Kidney capillary endothelial cell (primary cell): ENCODE data around the gene MAST1.
"Not testable (repeated sequence)": the region's sequence is repeated elsewhere in the genome, so short reads cannot be mapped to it uniquely, and the experiment has no call there.

ENCODE experiments used
- DNase-seq: peaks from one replicate; pipeline ENCODE4 v3.0.0-alpha.2; 2018; ENCODE audit warnings: low spot score

MAST1 gene

GRCh38 chr19:12838182-12838885 is at the start of gene MAST1:
Gene MAST1, plus strand, starts transcription at chr19:12838515. Its CDS starts 58 bp downstream, at chr19:12838573.
- no peak for DNase-seq

GRCh38 chr19:12788682-12789097 is 49.6 kb upstream of the MAST1 start:
- peak; percentile 56 for DNase-seq

DNA sequence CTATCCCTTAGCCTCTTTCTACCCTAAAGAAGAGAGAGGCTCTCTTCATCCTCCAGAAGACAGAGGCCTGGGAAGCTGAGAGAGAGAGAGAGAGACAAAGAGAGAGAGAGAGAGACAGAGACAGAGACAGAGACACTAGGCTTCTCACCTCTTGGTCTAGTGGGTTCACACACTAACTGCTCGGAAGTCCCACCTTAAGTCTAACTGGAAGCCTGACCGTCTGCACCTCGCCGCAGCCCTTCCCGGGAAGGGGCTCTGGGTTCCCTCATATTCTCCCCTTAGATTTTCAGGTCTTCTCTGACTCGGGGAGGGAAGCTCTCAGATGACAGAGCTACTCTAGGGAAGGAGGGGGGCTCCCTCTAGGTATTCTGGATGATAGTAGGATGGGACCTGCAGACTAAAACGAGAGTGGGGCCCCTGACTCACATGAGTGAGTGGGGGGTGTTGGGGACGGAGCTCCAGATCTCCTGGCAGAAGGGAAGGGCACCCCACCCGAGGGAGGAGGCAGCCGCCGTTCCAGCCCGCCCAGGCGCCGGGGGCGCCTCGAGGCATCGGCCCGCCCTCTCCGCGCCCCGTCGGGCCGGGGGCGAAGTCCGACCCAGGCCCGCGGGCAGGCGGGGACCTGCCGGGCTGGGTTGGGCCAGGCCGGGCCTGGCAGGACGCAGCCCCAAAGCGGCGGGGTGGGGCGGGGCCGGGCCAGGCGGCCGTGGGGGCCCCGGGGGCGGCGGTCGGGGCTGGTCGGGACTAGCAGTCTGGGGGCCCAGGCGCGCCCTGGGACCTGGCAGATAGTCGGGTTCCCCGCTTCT is 49.0 kb upstream of the MAST1 start:
- no peak for DNase-seq

DNA sequence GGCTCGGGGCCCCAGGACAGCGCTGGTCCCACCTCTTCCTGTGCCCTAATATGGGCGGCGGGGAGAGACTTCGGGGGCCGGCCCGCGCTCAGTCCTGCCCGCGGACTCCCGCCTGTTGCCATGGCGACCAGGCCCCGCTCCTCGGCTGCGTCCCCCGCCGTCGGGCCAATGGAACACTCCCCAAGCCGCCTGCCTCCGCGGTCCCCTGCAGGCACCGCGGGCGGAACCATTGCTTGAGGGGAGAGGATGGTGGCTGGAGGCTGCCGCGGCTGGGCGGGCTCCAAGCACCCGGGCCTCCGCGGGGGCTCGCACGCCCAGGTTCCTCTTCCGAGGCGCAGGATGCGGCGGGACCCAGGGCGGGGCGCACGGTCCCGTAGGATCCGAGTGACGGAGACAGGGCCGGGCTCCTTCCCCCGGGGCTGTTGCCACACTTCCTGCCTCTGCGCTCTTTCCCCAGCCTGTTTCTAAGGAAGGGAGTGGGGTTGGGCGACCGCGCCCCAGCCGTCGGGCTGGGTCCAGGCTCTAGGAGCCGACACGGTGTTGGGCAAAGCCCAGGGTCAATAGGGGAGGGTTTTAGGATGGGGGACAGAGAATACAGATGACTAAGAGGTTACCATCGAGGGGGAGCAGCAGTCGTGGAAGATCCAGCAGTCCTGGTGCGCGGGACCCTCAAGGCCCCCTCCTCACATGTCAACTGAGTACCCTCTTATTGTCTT is 48.3 kb upstream of the MAST1 start:
- DNase-seq: peak; percentile 83

DNA sequence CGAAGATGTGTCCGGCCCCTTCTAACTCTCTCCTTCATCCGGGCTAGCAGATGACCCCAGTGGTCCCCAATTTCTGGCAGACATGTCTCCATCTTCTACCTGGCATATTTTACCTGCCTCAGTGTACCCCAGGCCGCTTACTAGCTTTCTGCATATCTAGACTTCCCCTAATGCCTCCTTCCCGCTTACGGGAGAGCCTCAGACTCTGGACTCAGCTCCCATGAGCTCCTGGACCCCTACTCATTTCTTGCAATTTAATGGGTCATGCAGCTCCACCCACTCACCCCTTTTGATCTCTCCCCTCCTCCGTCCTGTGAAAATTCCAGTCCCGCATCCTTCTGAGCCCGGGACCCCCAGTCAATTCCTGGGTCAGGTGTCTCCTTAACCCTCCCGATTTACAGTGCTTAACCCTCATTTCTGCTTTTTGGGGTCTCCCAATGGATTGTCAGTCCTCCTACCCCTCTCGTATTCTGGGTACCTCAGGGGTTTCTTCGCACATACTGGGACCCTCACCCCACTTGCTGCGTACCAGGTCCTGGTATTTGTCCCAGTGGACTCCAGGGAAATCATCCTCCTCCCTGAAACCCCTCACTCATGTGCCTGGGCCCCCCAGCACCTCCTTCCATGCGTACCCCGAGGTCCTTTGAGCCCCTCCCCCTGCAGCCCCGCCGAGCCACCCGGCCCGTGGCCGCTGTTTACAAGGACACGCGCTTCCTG is 47.5 kb upstream of the MAST1 start:
- DNase-seq: no peak

GRCh38 chr19:12791345-12792050 is 46.8 kb upstream of the MAST1 start, which contains the start of gene JUNB:
Gene JUNB, plus strand, starts transcription at chr19:12791486. Its CDS starts 286 bp downstream, at chr19:12791772.
- DNase-seq: peak; percentile 91

DNA sequence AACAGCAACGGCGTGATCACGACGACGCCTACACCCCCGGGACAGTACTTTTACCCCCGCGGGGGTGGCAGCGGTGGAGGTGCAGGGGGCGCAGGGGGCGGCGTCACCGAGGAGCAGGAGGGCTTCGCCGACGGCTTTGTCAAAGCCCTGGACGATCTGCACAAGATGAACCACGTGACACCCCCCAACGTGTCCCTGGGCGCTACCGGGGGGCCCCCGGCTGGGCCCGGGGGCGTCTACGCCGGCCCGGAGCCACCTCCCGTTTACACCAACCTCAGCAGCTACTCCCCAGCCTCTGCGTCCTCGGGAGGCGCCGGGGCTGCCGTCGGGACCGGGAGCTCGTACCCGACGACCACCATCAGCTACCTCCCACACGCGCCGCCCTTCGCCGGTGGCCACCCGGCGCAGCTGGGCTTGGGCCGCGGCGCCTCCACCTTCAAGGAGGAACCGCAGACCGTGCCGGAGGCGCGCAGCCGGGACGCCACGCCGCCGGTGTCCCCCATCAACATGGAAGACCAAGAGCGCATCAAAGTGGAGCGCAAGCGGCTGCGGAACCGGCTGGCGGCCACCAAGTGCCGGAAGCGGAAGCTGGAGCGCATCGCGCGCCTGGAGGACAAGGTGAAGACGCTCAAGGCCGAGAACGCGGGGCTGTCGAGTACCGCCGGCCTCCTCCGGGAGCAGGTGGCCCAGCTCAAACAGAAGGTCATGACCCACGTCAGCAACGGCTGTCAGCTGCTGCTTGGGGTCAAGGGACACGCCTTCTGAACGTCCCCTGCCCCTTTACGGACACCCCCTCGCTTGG is 46.1 kb upstream of the MAST1 start:
- no peak for DNase-seq

GRCh38 chr19:12792853-12793289 is 45.4 kb upstream of the MAST1 start:
- no peak for DNase-seq

DNA sequence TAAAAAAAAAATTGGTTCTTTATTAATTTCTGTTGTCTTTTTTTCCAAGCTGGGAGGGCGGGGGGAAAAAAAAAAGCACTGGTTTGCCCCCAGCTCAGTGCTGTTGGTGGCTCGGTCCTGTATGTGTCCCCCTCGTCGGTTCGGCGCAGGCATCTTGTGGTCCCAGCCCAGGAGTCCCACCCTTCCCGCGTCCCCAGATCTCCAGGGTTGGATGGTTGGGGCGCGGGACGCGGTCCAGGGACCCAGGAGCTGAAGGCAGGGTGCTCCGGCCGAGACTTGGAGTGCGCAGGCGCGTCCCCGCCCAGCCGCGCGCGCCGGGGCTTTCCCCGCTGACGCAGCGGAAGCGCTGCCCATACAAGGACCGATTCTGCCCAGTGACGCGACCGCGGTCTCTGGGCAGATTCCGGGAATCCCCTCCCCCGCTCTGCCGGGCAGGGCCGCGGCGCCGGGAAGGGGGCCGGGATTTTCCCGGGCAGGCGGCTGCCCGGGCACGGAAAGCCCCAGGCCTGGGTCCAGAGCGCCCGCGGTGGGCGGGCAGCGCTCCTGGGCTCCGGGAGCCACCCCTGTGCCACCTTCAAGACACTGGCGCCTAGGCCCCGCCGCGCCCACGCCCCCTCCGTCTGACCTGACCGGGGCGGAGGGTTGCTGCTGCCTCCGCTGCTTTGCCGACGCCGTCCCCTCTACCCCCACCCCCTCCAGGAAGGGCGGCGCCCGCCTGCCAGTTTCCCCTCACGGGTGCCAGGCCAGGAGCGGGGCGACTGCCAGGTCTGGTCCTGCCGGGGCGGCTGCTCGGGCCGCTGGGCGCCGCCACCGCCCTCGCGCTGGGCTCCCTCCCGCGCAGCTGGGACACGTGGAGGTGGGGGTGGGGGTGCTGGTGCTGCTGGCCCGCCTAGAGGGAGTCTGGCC is 44.8 kb upstream of the MAST1 start:
- DNase-seq: peak; percentile 94

DNA sequence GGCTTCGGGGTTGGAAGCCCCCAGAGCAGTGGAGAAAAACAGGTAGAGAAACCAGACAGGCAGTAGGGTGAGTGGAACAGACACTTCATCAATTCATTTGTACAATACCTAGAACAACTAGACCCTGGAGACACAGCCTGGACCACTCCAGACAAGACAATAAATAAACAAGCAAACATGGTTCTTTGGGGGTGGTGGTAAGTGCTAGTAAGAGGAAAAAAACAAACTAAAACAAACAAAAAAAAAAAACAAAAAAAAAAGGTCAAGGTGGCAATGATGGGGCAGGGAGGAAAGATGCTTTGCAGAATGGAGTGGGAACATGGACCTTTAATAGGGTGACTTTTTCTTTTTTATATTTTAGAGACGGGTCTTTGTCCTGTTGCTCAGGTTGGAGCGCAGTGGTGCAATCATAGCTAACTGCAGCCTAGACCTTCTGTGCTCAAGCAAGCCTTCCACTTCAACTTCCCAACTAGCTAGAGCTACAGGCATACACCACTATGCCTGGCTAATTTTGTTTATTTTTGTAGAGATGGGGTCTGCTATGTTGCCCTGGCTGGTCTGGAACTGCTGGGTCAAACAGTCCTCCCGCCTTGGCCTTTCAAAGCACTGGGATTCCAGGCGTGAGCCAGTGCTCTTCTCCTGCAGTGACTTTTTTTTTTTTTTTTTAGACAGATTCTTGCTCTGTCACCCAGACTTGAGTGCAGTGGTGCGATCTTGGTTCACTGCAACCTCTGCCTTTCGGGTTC is 43.9 kb upstream of the MAST1 start:
- no peak for DNase-seq

GRCh38 chr19:12794971-12795381 is 43.3 kb upstream of the MAST1 start:
- no peak for DNase-seq

GRCh38 chr19:12796146-12797071 is 41.9 kb upstream of the MAST1 start:
- peak; percentile 80 for DNase-seq

DNA sequence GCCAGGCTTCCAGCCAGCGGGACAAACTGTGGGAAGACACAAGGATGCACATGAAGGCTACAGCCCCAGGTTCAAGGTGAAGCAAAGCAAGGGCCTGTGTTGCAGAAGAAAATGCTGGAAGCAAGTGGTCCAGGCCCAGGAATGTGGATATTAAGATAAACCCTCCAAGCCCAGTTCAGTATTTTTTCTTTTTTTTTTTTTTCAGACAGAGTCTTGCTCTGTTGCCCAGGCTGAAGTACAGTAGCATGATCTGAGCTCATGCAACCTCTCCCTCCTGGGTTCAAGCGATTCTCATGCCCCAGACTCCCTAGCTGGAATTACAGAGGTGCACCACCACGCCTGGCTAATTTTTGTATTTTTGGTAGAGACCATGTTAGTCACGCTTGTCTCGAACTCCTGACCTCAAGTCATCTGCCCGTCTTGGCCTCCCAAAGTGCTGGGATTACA is 41.2 kb upstream of the MAST1 start:
- DNase-seq: no peak

- DNase-seq: not testable (repeated sequence)
Measured at GRCh38 chr19:12797607-12798006, 40.7 kb upstream of the MAST1 start.

DNA sequence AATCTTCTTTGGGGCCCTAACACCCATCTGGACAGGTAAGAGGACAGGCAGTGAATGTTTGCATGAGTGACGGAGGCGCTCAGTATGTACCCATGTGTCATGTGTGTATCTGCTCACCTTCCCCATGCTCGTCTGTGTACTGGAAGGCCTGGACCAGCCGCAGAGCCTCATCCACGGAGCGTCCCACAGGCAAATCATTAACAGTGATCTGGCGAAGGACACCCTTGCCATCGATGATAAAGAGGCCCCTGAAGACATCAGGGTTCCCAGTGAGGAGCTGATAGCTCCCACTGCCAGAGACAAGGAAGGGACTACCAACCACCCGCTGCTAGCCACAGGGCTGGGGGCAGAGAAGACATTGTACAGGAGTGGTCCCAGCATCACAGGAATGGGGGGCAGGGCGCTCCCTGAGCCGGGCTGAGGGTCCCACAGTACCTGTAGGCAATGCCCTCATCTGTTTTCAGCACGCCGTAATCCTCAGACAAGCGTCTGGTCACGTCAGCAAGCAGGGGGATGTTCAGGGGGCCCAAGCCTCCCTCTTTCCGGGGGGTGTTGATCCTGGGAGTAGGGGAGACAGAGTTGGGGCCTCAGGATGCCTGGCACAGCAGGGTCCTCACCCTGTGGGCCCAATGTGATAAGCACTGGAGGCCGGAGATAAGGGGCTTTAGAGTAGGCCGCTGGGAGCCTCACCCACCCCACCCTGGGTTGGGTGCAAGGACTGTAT is 38.4 kb upstream of the MAST1 start:
- DNase-seq: no peak

GRCh38 chr19:12800466-12800770 is 37.9 kb upstream of the MAST1 start:
- no peak for DNase-seq

- no peak for DNase-seq
Measured at GRCh38 chr19:12800923-12801465, 37.3 kb upstream of the MAST1 start.
